HG03520 (cell line): ENCODE data around the gene IFT43.
A peak's percentile ranks its signal among the peaks of the same experiment; 100 is the strongest.

Experiments
- ATAC-seq: cut with Tn5 transposase; IDR thresholded peaks from one replicate; pipeline ENCODE4 v1.9.1; 2021; ENCODE audit warnings: mild to moderate bottlenecking, moderate library complexity; ENCODE audit not compliant: unreplicated experiment

IFT43 gene

GRCh38 chr14:75985618-75986438 lies at the start of gene IFT43:
IFT43 (plus strand) TSS chr14:75985763; CDS start chr14:75985787, 24 bp downstream.
- peak; percentile 61 for ATAC-seq

DNA sequence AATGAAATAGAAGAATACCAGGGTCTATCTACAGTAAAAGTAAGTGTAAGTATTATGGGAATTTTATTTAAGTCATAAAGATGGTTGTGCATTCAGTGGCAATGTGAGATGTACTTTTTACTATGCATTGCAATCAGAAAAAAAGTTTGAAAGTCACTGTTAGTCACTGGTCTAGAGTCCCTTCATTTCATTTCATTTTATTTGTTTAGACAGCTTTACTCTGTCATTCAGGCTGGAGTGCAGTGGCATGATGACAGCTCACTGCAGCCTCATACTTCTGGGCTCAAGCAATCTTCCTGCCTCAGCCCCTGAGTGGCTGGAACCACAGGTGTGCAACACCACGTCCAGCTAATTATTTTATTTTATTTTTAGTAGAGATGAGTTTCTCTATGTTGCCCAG lies 46.4 kb upstream of the IFT43 start:
- no peak for ATAC-seq

GRCh38 chr14:75941030-75941429 lies 44.5 kb upstream of the IFT43 start:
- no peak for ATAC-seq

DNA sequence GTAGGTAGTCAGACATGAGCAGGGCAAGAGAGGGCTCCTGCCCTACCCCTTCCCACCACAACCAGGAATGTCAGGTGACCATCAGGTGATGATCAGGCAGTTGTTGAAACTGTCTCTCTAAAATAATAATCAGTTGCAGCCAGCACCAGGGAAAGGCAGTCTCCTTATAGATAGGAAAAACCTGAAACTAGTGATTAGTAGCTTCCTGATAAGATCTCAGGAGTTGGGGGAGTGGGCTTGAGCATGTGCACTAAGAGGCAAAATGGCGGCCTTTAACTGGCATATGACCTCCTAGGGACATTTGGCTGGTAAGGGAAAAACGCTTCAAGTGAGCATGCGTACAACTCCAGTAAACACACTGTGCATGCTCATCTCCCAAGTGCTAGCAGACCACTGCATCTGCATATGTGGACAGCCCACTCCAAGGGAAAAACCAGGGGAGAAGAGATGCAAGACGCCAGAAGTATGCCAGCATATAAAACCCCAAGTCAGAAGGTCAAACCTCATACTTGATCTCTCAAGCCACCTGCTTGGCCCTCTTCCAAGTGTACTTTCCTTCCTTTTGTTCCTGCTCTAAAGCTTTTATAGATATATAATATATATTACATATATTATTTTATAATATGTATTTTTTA lies 40.8 kb upstream of the IFT43 start:
- no peak for ATAC-seq

- ATAC-seq: no peak
Observed at GRCh38 chr14:75946785-75947184, 38.8 kb upstream of the IFT43 start.

DNA sequence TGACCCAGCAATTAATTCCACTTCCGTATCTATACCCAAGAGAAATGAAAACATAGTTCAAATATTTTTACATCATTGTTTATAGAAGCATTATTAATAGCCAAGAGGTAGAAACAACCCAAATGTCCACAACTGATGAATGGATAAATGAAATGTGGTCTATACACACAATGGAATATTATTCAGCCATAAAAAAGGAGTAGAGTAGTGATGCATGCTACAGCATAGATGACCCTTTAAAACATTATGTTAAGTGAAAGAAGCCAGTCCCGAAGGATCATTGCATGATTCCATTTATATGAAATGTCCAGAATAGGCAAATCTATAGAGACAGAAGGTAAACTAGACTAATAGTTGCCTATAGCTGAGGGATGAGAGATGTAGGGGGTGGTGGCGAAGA lies 33.1 kb upstream of the IFT43 start:
- no peak for ATAC-seq

DNA sequence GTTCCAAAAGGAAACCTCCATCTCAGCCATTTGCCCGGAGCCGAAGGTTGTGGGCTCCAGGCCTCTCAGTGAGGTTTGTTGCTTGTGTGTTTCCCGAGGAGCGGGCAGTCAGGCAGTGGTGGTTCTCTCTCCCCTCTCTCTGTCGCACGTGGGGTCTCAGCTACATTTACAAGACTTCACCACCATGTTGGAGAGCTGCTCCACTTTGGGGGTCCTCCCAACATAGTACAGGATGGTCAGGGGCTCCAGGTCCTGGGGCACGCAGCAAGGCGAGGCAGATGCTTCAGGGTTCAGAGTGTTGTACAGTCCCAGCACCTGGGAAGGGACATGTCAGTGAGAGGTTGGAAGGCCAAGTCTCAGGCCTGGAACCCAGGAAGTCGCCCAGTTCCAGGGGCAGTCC lies 26.5 kb upstream of the IFT43 start:
- ATAC-seq: no peak

DNA sequence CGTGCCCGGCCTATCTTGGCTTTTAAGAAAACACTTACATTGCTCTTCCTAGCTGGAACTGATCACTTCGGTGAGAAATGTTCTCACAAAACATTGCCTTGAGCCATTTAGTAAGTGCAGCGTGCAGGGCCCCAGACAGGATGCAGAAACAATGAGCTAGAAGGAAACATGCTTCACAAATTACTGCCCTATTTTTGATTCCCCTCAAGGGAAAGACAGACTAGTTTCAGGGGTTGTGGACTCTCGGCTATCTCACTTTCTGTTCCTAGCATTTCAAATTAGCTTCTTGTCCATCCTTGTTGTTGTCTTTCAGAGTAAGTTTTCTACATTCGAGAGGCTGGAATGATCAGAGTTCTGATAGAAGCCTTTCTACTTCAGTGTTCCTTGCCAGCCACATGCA lies 25.3 kb upstream of the IFT43 start:
- no peak for ATAC-seq

DNA sequence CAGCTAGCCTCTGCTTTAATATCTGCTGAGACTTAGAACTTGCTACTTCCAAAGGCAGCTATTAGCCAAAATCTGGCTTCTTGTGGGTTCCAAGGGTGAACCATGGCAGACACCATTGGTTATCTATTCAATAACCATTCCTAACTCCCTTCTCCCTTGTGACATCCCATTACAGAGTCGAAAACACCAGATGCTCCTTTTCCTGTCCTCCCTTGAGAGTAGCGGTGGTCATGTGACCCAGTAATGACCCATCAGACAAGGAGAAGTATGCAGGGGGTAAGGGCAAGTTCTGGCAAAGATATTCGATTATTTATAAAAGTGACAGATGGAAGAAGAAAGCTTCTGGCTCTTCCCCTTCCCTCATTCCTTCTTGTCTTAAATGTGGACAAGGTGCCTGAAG lies 23.9 kb upstream of the IFT43 start:
- no peak for ATAC-seq

DNA sequence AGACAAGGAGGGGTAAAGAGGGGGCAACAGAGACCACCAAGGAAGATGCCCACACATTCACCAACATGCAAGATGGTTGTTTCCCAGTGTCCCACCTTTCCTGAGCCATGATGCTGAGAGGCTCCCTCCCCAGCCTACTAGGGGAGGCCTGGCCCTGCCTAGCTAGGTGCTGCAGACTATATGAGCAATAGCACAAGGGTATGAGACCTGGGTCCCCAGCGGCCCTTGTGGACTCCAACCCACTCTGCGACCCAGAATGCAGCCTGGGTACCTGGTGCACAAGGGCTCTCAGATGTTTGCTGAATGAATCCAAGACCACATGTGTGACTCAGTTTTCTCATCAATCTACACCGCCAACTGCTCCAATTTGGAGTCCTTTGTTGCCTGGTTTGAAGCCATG lies 17.7 kb upstream of the IFT43 start:
- no peak for ATAC-seq

DNA sequence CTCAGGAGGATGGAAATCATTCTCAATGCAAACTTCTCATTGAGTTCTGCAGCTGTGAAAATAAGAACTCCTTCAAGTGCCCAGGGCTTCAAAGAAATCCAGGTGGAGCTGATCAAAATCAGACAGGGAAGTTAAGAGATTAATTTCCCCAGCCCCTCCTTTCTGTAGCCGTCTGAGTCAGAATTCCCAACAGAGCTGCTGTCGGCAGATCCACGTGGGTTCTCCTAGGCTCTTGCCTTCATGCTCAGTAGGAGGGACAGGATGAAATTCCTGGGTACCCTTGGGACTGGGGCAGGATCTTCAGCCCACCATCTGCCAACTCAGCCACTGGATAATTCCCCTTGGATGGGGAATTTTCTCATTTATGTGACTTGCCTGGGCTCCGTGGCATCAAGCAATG lies 17.1 kb upstream of the IFT43 start:
- no peak for ATAC-seq

DNA sequence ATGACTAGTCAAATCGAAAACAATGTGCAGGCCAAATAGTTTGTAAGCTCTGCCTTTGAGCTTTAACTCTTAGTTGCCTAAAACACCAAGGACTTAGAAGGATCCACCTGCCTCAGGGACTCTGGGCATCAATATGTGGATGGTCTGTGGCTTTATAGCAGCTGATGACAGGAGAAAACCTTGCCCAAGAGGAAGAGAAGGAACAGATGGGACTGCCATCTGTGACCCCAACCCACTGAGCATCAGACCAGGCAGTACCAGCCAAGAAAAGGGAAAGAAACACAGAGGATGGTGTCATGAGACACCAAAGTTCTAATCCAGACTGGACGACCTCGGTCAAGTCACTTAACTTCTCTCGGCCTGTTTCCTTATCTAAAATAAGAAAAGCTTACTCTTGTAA lies 16.4 kb upstream of the IFT43 start:
- no peak for ATAC-seq

GRCh38 chr14:75969891-75970290 lies 15.7 kb upstream of the IFT43 start:
- ATAC-seq: no peak

GRCh38 chr14:75970989-75971388 lies 14.6 kb upstream of the IFT43 start:
- no peak for ATAC-seq

DNA sequence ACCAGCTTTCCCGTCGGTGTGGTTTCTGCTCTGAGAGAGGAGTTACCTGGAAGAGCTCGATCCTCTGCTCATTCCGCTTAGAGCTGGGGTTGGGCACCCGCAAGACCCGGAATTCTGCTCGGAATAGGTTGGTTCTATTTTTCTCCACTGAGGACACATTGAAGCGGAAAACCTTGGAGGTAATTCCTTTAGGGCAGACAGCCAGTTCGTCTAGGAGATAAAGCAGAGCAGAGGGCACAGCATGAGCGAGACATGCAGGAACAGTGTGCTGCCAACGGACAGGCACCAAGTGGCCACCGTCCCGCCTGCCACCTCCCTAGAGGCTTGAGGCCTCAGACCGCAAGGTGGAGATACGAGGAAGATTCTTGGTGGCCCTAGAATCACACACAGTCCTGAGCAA lies 14.1 kb upstream of the IFT43 start:
- ATAC-seq: no peak

DNA sequence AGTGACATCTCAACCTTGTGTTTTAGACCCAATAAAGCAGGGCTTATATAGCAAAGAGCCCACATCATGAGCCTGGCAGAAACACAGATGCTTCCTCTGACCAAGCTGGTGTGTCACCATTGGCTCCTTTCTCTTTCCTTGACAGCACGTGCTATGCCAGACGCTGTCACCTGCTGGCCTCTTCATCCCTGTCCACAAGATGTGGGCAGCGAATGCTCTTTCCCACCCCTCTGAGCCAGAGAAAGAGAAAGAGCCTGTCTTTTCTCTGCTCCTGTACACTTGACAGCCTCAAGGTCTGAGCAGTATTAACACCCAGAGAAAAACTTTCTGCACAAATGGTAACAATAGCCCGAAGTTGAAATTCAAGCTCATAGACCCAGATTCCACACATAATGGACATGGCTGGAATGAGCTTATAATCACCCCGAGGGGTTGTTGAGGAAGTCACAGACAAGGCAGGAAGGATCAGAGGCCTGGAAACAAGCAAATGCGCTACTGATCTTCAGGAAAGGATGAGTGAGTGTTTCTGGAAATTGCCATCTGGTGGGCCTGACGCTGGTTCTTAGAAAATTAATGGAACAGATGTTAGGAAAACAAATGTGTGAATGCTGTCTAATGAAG lies 12.7 kb upstream of the IFT43 start:
- ATAC-seq: no peak

- ATAC-seq: no peak
Observed at GRCh38 chr14:75976826-75977581, 8.6 kb upstream of the IFT43 start.

GRCh38 chr14:75977582-75977943 lies 8.0 kb upstream of the IFT43 start:
- ATAC-seq: no peak

GRCh38 chr14:75978249-75978731 lies 7.3 kb upstream of the IFT43 start:
- ATAC-seq: no peak

- ATAC-seq: no peak
Observed at GRCh38 chr14:75979071-75979571, 6.4 kb upstream of the IFT43 start.
